ENCODE measurements around the gene NF1.

DNA sequence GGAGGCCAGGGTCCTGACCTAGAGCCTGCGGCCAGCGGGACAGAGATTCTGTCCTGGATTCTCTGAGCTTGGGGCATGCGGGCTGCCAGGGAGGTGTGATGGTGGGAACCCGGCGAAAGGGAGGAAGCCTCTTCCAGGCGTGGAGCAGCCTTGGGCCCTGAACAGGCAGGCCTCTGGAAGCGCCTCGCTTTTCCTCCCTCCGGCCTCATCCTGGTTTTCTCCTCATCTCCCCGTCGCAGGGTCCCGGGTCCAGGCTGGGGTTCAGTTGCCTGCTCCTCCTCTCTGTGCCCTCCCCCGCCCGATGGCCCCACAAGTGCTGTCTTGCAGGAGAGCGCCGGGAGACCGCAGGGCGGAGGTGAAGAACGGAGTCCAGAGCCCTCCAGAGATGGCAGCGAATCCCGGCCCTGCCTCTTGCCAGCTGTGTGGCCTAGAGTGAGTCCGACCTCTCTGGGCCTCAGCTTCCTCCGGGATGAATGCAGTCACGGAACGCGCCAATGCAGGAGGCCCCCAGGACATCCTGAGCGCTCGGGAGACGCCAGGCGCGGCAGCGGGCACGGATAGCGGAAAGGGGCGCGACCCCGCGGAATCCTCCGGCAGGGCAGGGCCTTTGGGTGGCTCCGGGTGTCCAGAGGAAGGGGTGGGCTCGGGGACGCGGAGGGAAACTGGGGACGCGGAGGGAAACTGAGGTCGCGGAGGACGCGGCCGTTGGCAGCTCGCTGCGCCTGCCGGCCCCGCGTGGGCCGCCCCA lies 296.1 kb downstream of the NF1 start:
- TF ChIP-seq, protein P1, sequence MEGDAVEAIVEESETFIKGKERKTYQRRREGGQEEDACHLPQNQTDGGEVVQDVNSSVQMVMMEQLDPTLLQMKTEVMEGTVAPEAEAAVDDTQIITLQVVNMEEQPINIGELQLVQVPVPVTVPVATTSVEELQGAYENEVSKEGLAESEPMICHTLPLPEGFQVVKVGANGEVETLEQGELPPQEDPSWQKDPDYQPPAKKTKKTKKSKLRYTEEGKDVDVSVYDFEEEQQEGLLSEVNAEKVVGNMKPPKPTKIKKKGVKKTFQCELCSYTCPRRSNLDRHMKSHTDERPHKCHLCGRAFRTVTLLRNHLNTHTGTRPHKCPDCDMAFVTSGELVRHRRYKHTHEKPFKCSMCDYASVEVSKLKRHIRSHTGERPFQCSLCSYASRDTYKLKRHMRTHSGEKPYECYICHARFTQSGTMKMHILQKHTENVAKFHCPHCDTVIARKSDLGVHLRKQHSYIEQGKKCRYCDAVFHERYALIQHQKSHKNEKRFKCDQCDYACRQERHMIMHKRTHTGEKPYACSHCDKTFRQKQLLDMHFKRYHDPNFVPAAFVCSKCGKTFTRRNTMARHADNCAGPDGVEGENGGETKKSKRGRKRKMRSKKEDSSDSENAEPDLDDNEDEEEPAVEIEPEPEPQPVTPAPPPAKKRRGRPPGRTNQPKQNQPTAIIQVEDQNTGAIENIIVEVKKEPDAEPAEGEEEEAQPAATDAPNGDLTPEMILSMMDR (IDR thresholded peaks at IDR 0.05 in 4 of 5, conservative IDR thresholded peaks at IDR 0.05 in 1 of 5), result no peak
- no peak for TF ChIP-seq POLR2A (IDR thresholded peaks at IDR 0.05)
